PC-9 (cell line): ENCODE data around the gene PFKFB1. TPM values are rescaled to one million over a fixed set of nuclear protein-coding genes. Genes with fewer than 3 reads are reported as not detected.

ENCODE experiments used
- Bru-seq: library from RNA; stranded (reverse); fragments of 400-500 nt; gene quantifications from one replicate; lab custom pipeline; 2021; lab: Mats Ljungman, UMichigan
- BruChase-seq, 2 experiments: library from RNA; stranded (reverse); fragments of 400-500 nt; gene quantifications; one replicate each; lab custom pipeline; 2021; lab: Mats Ljungman, UMichigan
- BruUV-seq: library from RNA; stranded (reverse); fragments of 400-500 nt; replicated peaks from 2 replicates; lab custom pipeline; 2021; lab: Mats Ljungman, UMichigan
- CTCF ChIA-PET: fragments of 300-600 bp; sonication (Branson Sonifier 250); formaldehyde crosslinking; loops from one replicate; lab custom pipeline; 2022; ENCODE audit warnings: antibody characterized with exemption; lab: Charles Lee
- POLR2A ChIA-PET: fragments of 300-600 bp; sonication (Branson Sonifier 250); formaldehyde crosslinking; loops from one replicate; lab custom pipeline; 2022; ENCODE audit warnings: antibody characterized with exemption; ENCODE audit not compliant: unreplicated experiment; lab: Charles Lee
- DNase-seq, 2 experiments: peaks; one replicate each; pipeline versions ENCODE4 v3.0.0 to v3.0.0-alpha.2; 2015 to 2022; ENCODE audit warnings: mixed read lengths in 1 of 2
- H2AFZ ChIP-seq: fragments of 200-600 bp; sonication (generic); 2 replicates; pipeline ENCODE4 v1.8.1; 2017; ENCODE audit warnings: antibody characterized with exemption
- H3F3A ChIP-seq: fragments of 200-600 bp; sonication (generic); 2 replicates; pipeline ENCODE4 v1.8.1; 2017; ENCODE audit warnings: antibody characterized with exemption, mild to moderate bottlenecking, low read depth; ENCODE audit not compliant: insufficient read depth
- H3K27ac ChIP-seq: fragments of 200-600 bp; sonication (generic); 2 replicates; pipeline ENCODE4 v1.6.1; 2016; ENCODE audit warnings: mixed run types
- H3K27me3 ChIP-seq: fragments of 200-600 bp; sonication (generic); 2 replicates; pipeline ENCODE4 v1.6.1; 2016; ENCODE audit warnings: low read depth, mixed run types; ENCODE audit not compliant: insufficient read depth
- H3K36me3 ChIP-seq: fragments of 200-600 bp; sonication (generic); 2 replicates; pipeline ENCODE4 v1.6.1; 2016; ENCODE audit warnings: low read depth, mixed run types
- H3K4me1 ChIP-seq: fragments of 200-600 bp; sonication (generic); replicated peaks from 2 replicates; pipeline ENCODE4 v1.6.1; 2016; ENCODE audit warnings: mixed run types; ENCODE audit not compliant: insufficient read depth
- H3K4me2 ChIP-seq: fragments of 200-600 bp; sonication (generic); 2 replicates; pipeline ENCODE4 v1.6.1; 2017; ENCODE audit warnings: mixed run types
- H3K4me3 ChIP-seq: fragments of 200-600 bp; sonication (generic); 2 replicates; pipeline ENCODE4 v1.6.1; 2016; ENCODE audit warnings: mixed run types
- H3K79me2 ChIP-seq: fragments of 200-600 bp; sonication (generic); 2 replicates; pipeline ENCODE4 v1.6.1; 2017; ENCODE audit warnings: low read depth, mixed run types
- H3K9me2 ChIP-seq: fragments of 200-600 bp; sonication (generic); 2 replicates; pipeline ENCODE4 v1.8.1; 2017; ENCODE audit warnings: mild to moderate bottlenecking; ENCODE audit not compliant: insufficient read depth
- H3K9me3 ChIP-seq: fragments of 200-600 bp; sonication (generic); 2 replicates; pipeline ENCODE4 v1.8.1; 2016; ENCODE audit warnings: low read depth; ENCODE audit not compliant: insufficient read depth
- H4K20me1 ChIP-seq: fragments of 200-600 bp; sonication (generic); 2 replicates; pipeline ENCODE4 v1.8.1; 2017; ENCODE audit not compliant: insufficient read depth
- CTCF ChIP-seq: fragments of 200-600 bp; sonication (generic); conservative IDR thresholded peaks from 2 replicates; pipeline ENCODE4 v1.6.1; 2017; ENCODE audit warnings: mixed run types, antibody characterized with exemption, mild to moderate bottlenecking, moderate library complexity
- EZH2 ChIP-seq: fragments of 200-600 bp; sonication (generic); IDR thresholded peaks from 2 replicates; pipeline ENCODE4 v1.8.0; 2017; ENCODE audit warnings: antibody characterized with exemption, low read depth
- intact Hi-C: fragments of 100-400 bp; cut with micrococcal nuclease; formaldehyde crosslinking; loops from one replicate; pipeline ENCODE4 v1.10.0; 2022; ENCODE audit not compliant: unreplicated experiment
- long read RNA-seq: library from polyadenylated mRNA; stranded (forward); transcript quantifications from one replicate; pipeline ENCODE4 v2.0.0, GENCODE V29; 2022
- total RNA-seq: library from RNA; stranded (reverse); gene quantifications from 2 replicates; pipeline ENCODE4 v1.2.3, GENCODE V29; 2021

The PFKFB1 gene
- total RNA-seq, result 0.63 and 0.74 TPM in 2 replicates
- percentile 37 among the genes with signal in this experiment for Bru-seq, nascent RNA
- BruChase-seq, experiment 1, labeled RNA remaining after a 2-hour chase, result percentile 44 among the genes with signal in this experiment
- BruChase-seq, experiment 2, labeled RNA remaining after a 6-hour chase, result percentile 40 among the genes with signal in this experiment
- long read RNA-seq, partial matches to known transcripts, result 0 of 2 reads
- long read RNA-seq, other reads (novel, unspliced or antisense), result 2 of 2 reads

DNA sequence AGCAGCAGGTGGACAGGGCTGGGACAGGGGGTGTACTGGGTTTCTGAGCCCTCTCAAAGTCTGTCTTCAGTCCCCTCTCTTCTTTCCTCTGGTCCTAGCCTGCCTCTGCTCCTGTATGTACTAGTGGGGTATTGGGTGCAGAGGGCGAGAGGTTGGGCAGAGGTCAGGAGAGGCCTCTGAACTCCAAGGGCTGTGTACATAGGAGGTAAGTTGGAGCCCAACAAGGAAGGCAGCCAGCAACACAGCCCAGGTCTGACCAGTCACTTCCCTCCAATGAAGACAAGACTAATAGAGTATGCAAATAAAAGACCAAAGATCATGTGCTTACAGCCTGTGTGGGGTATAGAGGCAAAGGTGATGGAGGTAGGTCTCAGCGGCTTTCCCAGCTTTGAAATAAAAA is at the start of gene PFKFB1:
TSS of gene PFKFB1 (minus strand) at position 90 of the 400 bp plus-strand sequence. CDS start 181 bp downstream, outside the sequence.
- intact Hi-C loops, result no loop called here
- H3K9me2 ChIP-seq, result no peaks in the 10 kb centered on the region; the same call in 1 of the 2 replicates
- ChIA-PET CTCF (no interaction called here), POLR2A (no interaction called here)
- no peak for DNase-seq
- 0 out of 2 replicates have a peak, but pooled peaks cover 1% of the 10 kb centered on the region for H3K4me1 ChIP-seq
- H3F3A ChIP-seq, result no peaks in the 10 kb centered on the region
- no peaks in the 10 kb centered on the region for H4K20me1 ChIP-seq
- TF ChIP-seq CTCF (no peak), EZH2 (no peak)
- no peaks in the 10 kb centered on the region for H3K9me3 ChIP-seq
- no peak within 1 kb of the TSS for H2AFZ ChIP-seq
- H3K4me2 ChIP-seq, result no peak within 1 kb of the TSS
- no peaks in the 10 kb centered on the region for H3K27me3 ChIP-seq
- H3K4me3 ChIP-seq, result no peak within 1 kb of the TSS
- H3K79me2 ChIP-seq, result no peaks in the 10 kb centered on the region
- H3K27ac ChIP-seq, result no peak within 1 kb of the TSS
- no TSS peak for BruUV-seq
- no peaks in the 10 kb centered on the region for H3K36me3 ChIP-seq

- no peak overlapping the region for H2AFZ ChIP-seq
- no peaks in the 10 kb centered on the region for H3K9me3 ChIP-seq
- H3K27ac ChIP-seq, result no peak overlapping the region
- H3F3A ChIP-seq, result 0 out of 2 replicates have a peak, but pooled peaks cover 3% of the 10 kb centered on the region
- POLR2A ChIA-PET, result no interaction called here
- H3K79me2 ChIP-seq, result no peaks in the 10 kb centered on the region
- no peaks in the 10 kb centered on the region for H4K20me1 ChIP-seq
- TF ChIP-seq EZH2 (no peak), CTCF (no peak)
- H3K27me3 ChIP-seq, result no peaks in the 10 kb centered on the region
- intact Hi-C loops, result no loop called here
- CTCF ChIA-PET, result no interaction called here
- no peak overlapping the region for H3K4me3 ChIP-seq
- DNase-seq, result no peak
- peaks cover 15% of the 10 kb centered on the region; the same call in 1 of the 2 replicates for H3K4me1 ChIP-seq
- no TSS peak for BruUV-seq
- no peaks in the 10 kb centered on the region for H3K36me3 ChIP-seq
- H3K9me2 ChIP-seq, result no peaks in the 10 kb centered on the region
- no peak overlapping the region for H3K4me2 ChIP-seq
Measured at GRCh38 chrX:55041514-55041913, 47.5 kb upstream of the PFKFB1 start.

GRCh38 chrX:55039471-55039870 is 45.5 kb upstream of the PFKFB1 start:
- Histone ChIP-seq H3K27me3 (no peaks in the 10 kb centered on the region), H3F3A (0 out of 2 replicates have a peak, but pooled peaks cover 3% of the 10 kb centered on the region), H3K4me2 (peak overlapping the region; percentile 49), H2AFZ (no peak overlapping the region), H3K36me3 (no peaks in the 10 kb centered on the region), H3K9me3 (no peaks in the 10 kb centered on the region), H3K4me3 (no peak overlapping the region), H3K4me1 (peaks cover 15% of the 10 kb centered on the region; the same call in 1 of the 2 replicates), H4K20me1 (no peaks in the 10 kb centered on the region), H3K9me2 (no peaks in the 10 kb centered on the region), H3K27ac (0 out of 2 replicates have a peak overlapping the region, but pooled peaks have one; percentile 29), H3K79me2 (no peaks in the 10 kb centered on the region)
- no peak for TF ChIP-seq CTCF
- DNase-seq, result peak in 1 of 2 experiments; percentile 77
- CTCF ChIA-PET, result no interaction called here
- intact Hi-C loops, result no loop called here
- BruUV-seq, result no TSS peak
- POLR2A ChIA-PET, result no interaction called here
